Stimulated activated CD8-positive, alpha-beta memory T cell treated with anti-CD3 and anti-CD28 coated beads, Interleukin-2, amount 100 ng/mL, for 1 hour (primary cell): ENCODE data around the gene CCDC188.

Source experiments
- DNase-seq, 2 donors: peaks; one replicate each; pipeline ENCODE4 v3.0.0-alpha.2; 2020; ENCODE audit warnings: low read depth in 2 of 2

CCDC188 gene

DNA sequence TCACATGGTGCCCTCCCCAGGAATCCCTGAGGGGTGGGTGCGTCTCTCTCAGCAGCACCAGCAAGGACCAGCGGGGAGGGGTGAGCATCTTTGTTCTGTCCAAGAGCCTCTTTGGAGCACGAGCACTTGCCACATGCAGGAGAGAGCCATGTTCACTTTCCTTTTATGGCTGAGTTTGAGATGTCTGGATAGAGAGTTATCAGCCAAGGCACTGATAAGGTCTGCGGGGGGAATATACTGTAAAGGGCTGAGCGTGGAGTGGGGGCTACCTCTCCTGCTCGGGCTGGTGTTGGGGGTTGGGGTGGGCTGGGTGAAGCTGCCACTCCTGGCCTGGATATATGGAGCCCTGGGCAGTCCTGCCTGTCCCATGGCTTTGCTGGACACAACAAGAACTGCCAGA, 34.9 kb upstream of the CCDC188 start:
- DNase-seq, result no peak

GRCh38 chr22:20184501-20185165, 33.8 kb upstream of the CCDC188 start:
- DNase-seq, result no peak

DNA sequence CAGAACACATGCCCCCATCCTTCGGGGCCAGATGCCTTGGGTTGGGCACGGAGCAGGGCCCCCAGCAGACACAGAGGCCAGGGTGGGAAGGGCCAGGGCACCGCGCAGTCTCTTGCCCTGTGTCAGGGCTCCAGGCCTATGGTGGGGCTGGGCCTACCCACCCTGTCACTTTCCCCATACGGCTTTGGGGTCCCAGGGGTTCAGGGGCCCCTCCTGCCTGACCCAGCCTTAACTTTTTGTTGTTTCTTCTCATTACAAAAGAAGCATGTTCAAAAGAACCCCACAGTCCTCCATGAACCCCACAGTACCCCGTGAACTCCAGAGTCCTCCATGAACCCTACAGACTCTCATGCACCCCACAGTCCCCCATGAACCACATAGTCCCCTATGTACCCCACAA, 33.0 kb upstream of the CCDC188 start:
- DNase-seq, result no peak

- no peak for DNase-seq
Observed at GRCh38 chr22:20183101-20183500, 32.2 kb upstream of the CCDC188 start.

GRCh38 chr22:20182365-20182764, 31.5 kb upstream of the CCDC188 start:
- DNase-seq, result no peak

DNA sequence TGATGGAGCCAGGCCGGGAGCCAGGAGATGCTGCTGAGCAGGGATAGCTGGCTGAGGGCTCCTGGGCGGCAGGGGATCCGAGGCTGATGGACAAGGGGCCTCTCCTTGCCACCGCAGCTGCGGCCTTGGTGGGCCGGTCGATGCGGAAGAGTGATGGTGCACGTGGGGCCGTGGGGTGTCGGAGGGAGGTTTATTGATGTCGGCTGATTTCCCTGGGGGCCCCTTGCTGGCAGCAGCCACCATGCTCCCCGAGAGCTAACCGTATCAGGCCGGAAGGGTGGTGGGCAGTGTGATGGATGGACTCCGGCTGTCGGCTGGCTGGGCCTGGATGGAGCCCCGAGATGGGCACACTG, 31.0 kb upstream of the CCDC188 start:
- DNase-seq, result no peak

DNA sequence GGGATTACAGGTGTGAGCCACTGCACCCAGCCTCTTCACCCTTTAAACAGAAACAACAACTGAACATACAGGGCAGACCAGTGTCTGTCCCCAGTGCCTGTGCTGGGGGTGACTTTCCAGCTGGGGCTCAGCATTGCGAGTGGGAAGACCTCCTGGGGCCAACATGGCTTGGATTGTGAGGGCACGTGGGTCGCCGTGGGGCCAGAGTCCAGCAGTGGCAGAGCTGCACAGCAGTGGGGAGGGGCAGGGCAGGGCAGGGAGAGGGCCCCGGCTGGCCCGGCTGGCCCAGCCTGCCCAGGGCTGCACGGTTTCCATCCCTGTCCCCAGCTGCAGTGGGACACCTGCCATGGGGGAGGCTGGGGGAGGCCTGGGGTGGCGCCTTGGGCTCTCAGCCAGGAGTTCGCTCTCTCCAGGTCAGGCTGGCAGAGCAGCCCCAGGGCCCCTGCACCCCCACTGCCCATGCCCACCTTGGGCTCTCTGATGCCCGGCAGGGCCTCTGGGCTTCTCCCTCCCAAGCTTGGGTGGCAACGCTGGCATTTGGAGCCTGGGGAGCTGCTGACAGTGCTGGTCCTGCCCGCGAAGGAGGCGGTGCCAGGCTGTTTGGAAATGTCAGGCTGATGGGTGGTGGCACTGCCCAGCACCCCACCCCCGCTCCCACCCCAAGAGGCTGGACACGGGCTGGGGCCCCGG, 30.5 kb upstream of the CCDC188 start:
- no peak for DNase-seq

DNA sequence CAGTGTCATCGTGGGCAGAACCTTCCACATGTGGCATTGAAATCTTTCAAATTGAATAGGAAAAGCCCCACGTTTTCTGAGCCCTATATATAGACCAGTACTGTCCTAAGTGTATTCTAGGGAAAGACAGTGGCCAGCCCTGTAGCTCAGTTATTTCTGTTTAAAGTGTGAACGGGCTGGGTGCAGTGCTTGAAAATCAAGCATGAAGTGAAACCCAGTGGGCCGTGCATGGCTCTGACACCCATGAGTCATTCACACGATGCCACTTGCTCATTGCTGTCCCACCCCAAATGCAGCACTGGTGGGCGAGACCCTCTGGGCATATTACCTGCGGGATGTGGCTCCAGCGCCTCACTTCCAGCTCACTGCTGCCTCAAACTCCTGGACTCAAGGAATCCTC, 29.8 kb upstream of the CCDC188 start:
- DNase-seq, result no peak

DNA sequence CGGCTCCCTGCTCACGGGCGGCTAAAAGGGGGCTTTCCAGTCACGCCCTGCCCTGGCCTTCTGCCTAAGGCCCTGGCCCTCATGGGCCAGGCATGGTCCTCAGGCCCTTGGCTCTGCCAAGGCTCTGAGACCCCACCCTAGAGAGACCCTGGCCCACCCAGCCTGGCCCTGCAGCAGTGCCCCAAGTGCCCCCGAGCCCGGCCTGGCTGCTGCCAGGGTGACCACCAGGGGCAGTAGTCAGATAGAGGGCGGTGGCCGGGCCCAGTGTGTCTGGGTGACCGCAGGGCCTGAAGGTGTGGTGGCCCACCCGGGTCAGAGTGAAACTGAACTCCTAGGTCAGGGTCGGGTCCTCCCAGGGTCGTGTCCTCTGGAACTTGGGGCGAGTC, 29.4 kb upstream of the CCDC188 start:
- no peak for DNase-seq

DNA sequence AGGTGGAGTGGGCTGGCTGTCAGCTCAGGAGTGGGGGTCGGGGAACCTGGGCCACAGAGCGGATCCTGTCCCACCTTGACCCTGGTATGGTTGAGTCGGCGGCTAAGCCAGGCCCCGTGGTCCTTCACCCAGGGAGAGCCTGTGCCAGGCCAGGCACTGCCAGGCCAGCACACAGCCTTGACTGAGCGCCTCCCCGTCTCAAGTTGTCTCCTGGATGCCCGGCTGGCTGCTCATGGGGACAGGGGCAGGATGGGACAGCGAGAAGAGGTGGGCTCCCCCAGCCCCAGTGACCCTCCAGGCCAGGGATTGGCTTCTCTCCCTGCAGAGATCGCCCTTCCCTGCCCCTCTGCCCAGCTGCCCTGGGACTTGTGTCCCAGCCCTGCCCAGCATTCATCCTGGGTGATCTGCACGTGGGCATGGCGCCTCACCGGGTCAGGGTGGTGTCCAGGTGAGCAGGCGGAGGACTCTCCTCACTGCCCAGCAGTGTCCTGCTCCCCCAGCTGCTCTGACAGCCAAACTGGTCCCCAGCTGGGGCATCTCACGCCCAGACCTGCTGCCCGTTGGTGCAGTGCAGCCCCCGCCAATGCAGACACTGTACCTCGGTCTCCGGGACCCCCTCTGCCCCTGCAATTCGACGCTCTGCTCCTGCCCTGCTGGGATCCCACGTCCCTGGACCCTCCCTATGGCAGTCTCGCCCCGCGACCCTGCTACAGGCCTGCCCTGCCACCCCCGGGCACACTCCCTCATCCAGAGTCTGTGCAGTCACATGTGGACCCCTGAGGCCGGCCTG, 28.8 kb upstream of the CCDC188 start:
- no peak for DNase-seq

DNA sequence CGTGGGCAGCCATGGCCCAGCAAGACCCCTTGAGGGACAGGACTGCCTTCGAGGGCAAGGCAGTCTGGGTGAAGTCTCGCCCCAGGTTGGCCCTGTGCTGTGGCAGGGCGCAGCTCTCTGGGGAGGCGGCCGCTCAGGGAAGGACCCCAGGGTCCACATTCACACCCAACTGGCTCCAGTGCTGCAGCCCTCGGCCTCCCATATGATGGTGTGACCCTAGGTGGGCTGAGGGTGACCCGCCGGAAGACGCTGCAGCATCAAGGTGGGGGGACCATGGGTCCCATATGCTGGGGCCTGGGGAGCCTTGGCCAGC, 28.0 kb upstream of the CCDC188 start:
- no peak for DNase-seq

- DNase-seq, result no peak
Observed at GRCh38 chr22:20178075-20178914, 27.4 kb upstream of the CCDC188 start.

- DNase-seq, result no peak
Observed at GRCh38 chr22:20177217-20177911, 26.5 kb upstream of the CCDC188 start.

- DNase-seq, result no peak
Observed at GRCh38 chr22:20176421-20177085, 25.7 kb upstream of the CCDC188 start.

- no peak for DNase-seq
Observed at GRCh38 chr22:20175597-20175900, 24.7 kb upstream of the CCDC188 start.

DNA sequence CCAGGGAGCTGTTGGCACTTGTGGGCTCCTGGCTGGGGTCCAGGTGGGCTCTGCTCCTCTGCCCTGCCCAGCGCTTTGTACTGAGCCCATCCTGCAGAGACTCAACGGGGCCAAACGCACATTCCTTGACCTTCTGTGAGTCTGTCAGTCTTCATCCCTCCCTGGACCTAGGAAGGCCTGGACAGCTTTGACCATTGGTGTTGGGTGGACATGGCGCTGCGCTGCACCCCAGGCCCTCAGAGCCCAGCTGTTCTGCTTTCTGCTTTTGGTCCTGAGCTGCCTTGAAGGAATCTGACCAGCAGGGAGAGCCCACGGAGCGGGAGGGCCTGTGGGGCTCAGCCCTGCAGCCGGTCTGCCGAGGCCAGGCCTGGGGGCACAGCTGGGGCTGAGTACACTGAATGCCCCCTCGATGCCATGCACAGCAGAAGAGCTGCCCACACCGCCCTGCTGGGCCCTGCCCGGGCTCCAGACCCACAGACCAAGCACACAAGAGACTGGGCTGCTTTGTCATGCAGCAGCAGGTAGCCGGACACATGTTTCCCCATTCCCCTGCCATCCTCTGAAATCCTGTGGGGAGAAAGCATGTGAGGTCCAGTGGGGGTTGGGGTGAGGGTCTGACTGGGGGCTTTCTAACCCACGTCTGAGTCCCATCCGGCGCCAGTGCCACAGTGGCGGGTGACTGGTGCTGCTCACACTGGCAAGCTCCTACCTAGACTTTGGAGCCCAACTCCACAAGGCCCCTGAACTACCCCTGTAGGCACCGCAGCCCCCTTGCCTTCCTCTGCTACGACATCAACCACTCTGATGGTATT, 24.1 kb upstream of the CCDC188 start:
- no peak for DNase-seq

GRCh38 chr22:20173772-20174171, 22.9 kb upstream of the CCDC188 start:
- no peak for DNase-seq

DNA sequence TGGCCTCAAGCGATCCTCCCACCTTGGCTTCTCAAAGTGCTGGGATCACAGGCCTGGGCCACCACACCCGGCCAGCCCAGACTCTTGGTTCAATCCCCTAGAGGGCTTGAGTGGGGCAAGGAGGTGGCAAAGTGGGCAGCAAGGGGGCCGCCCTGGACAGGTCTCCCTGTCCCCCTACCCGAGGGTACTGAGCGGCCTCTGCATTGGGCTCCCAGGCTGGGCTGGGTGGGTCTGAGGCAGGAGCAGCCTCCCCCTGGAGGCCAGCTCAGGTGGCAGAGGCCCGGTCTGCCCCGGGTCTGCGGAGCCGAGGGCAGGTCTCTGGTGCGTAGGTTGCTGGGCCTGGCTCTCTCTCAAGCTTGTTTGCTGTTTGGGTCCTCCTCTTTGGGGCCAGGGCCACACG, 22.4 kb upstream of the CCDC188 start:
- no peak for DNase-seq

DNA sequence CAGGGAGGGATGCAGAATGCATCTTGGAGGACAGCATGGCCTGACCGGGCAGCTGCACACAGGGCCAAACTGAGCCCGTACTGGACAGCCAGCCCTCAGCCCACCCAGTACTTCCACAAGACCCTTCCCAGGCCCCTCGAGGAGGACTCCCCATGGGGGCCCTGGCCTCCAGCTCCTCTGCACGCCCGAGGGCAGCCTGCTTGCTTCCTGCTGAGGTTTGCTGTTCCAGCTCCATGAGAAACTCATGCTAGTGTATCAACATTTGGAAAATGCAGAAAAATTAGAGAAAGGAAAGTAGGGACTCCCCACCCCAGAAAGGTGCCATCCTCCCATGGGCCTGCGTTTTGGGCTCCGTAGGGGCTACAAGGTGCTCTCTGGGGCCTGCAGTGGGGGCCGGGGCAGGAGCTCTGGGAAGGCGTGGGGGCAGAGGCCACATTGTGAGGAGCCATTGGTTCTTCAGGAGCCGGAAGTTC, 21.3 kb upstream of the CCDC188 start:
- DNase-seq, result no peak
